Stomach (tissue), 9 donors: Measurements from ENCODE around the gene IFITM10. TPM values are rescaled to one million over a fixed set of nuclear protein-coding genes. Genes with fewer than 3 reads are reported as not detected.

Experiments used
- DNase-seq, 2 donors: peaks; one replicate each; pipeline versions ENCODE4 v3.0.0 to v3.0.0-alpha.2; 2013 to 2019
- H3K27ac ChIP-seq, 5 donors: fragments of 200-600 bp in 4 of 5; sonication (generic) in 4 of 5; one replicate each; pipeline ENCODE4 v1.5.1; 2013 to 2019; ENCODE audit warnings: mild to moderate bottlenecking in 1 of 5, moderate library complexity in 1 of 5
- H3K27me3 ChIP-seq, 3 donors: fragments of 200-600 bp; sonication (generic); one replicate each; pipeline ENCODE4 v1.5.1; 2017 to 2019; ENCODE audit warnings: mixed run types in 1 of 3
- H3K36me3 ChIP-seq, 4 donors: fragments of 200-600 bp; sonication (generic); 1 replicate in 3 of 4; 2 replicates in 1 of 4; pipeline ENCODE4 v1.5.1; 2016 to 2019
- H3K4me1 ChIP-seq, 4 donors: fragments of 200-600 bp; sonication (generic); one replicate each; pipeline ENCODE4 v1.5.1; 2016 to 2019
- H3K4me3 ChIP-seq, 4 donors: fragments of 200-600 bp; sonication (generic) in 3 of 4; one replicate each; pipeline ENCODE4 v1.5.1; 2016 to 2019; ENCODE audit warnings: mild to moderate bottlenecking in 1 of 4
- H3K9me3 ChIP-seq, 4 donors: fragments of 200-600 bp; sonication (generic); one replicate each; pipeline ENCODE4 v1.5.1; 2016 to 2019
- EP300 ChIP-seq: sonication (generic); formaldehyde crosslinking; IDR thresholded peaks from one replicate; pipeline ENCODE4 v1.6.1; 2017; ENCODE audit warnings: antibody characterized with exemption
- POLR2A ChIP-seq, 4 donors: fragments of 450-650 bp; IDR thresholded peaks; one replicate each; pipeline ENCODE4 v1.6.1; 2016; ENCODE audit warnings: antibody characterized with exemption in 4 of 4, control low read depth in 2 of 4, mild to moderate bottlenecking in 1 of 4, moderate library complexity in 1 of 4
- POLR2AphosphoS5 ChIP-seq, 3 donors: sonication (generic); formaldehyde crosslinking; IDR thresholded peaks; one replicate each; pipeline ENCODE4 v1.6.1; 2016; ENCODE audit warnings: antibody characterized with exemption in 3 of 3
- WGBS, 5 donors: extraction: QIAGEN DNeasy Blood & Tissue Kit in 3 of 5; methylation state at CpG; one replicate each; pipeline versions ENCODE4 v1.1.5 to v1.1.7; 2013 to 2018; 5-methylcytosine and 5-hydroxymethylcytosine counted together
- intact Hi-C: fragments of 100-400 bp; cut with DNase I; formaldehyde crosslinking; loops from one replicate; pipeline ENCODE4 v1.15.1; 2023; ENCODE audit warnings: low total_unique reads
- polyA plus RNA-seq, 3 donors: library from polyadenylated mRNA; stranded (reverse); fragments of 200-250 nt; gene quantifications; one replicate each; pipeline ENCODE4 v1.2.3, GENCODE V29; 2013
- total RNA-seq, 5 donors: library from RNA; depleted of rRNA; stranded (reverse); fragments of >200 nt; gene quantifications; one replicate each; pipeline versions ENCODE4 v1.1.0 to v1.2.3, GENCODE V29; 2014 to 2016
- TF ChIP-seq, protein P1 (sequence below), 7 experiments: fragments of 450-650 bp in 4 of 7; fragments of 200-600 bp in 3 of 7; sonication (generic) in 3 of 7; IDR thresholded peaks; one replicate each; pipeline ENCODE4 v1.5.1; 2016 to 2019; ENCODE audit warnings: antibody characterized with exemption in 7 of 7, control low read depth in 2 of 7, mild to moderate bottlenecking in 1 of 7
- donor health status: healthy with polysubstance abuse.
- donor health status: Bipolar disorder and iron deficiency.
- donor health status: healthy.

The IFITM10 gene
- total and polyA plus RNA-seq, 8 donors, result 0.19 to 1.1 (median 0.84) TPM; not detected in 4

DNA sequence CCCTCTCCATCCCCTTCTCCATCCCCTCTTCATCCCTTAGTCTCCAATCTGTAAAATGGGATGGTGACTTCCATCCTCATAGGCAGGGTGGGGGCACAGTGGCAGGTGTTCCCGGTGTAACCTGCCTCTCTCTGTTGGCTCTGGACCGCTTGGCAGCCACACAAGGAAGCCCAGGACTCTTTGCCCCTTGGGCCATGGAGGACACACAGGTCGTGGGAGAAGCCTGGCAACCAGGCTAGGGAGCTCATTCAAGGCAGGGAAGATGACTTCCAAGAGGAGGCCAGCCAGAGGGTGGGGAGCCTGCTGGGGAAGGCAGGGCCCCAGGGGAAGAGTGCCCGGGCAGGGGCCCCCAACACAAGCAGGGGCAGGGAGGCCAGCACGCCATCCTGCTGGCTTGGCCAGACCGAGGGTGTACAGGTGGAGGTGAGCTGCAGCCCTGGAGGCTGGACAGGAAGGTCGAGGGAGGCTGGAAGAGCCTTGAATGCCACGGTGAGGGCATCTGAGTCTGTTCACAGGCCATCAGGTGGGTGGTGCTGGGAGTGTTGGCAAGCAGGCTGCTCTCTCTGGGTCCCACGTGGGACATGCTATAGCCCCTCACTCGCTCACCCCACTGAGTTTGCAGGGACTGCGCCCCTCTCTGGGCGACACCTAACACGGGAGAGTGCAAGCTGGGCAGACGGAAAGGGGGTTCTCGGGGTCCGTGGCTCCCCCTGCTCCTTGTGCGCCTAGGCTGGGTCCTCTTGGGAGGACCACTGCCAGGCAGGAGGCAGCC, 28.8 kb upstream of the IFITM10 start:
- Histone ChIP-seq H3K4me1 (peaks cover 0 to 49% (median 0%) of the 10 kb centered on the region in 4 donors), H3K27ac (no peak overlapping the region), H3K27me3 (peaks cover 0 to 9% (median 0%) of the 10 kb centered on the region in 3 donors), H3K9me3 (peaks cover 0 to 4% (median 0%) of the 10 kb centered on the region in 4 donors), H3K4me3 (no peak overlapping the region), H3K36me3 (no peaks in the 10 kb centered on the region)
- 71 to 79% (median 77%) methylated on average over 11 to 17 of the region's 17 CpGs for WGBS, 5 donors
- DNase-seq, result peak in 1 of 2 donors; percentile 3
- TF ChIP-seq, protein P1, sequence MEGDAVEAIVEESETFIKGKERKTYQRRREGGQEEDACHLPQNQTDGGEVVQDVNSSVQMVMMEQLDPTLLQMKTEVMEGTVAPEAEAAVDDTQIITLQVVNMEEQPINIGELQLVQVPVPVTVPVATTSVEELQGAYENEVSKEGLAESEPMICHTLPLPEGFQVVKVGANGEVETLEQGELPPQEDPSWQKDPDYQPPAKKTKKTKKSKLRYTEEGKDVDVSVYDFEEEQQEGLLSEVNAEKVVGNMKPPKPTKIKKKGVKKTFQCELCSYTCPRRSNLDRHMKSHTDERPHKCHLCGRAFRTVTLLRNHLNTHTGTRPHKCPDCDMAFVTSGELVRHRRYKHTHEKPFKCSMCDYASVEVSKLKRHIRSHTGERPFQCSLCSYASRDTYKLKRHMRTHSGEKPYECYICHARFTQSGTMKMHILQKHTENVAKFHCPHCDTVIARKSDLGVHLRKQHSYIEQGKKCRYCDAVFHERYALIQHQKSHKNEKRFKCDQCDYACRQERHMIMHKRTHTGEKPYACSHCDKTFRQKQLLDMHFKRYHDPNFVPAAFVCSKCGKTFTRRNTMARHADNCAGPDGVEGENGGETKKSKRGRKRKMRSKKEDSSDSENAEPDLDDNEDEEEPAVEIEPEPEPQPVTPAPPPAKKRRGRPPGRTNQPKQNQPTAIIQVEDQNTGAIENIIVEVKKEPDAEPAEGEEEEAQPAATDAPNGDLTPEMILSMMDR (IDR thresholded peaks at IDR 0.05), result no peak
- TF ChIP-seq EP300 (no peak), POLR2AphosphoS5 (IDR thresholded peaks at IDR 0.05) (no peak), POLR2A (IDR thresholded peaks at IDR 0.05) (no peak)
- intact Hi-C loops, result no loop called here

DNA sequence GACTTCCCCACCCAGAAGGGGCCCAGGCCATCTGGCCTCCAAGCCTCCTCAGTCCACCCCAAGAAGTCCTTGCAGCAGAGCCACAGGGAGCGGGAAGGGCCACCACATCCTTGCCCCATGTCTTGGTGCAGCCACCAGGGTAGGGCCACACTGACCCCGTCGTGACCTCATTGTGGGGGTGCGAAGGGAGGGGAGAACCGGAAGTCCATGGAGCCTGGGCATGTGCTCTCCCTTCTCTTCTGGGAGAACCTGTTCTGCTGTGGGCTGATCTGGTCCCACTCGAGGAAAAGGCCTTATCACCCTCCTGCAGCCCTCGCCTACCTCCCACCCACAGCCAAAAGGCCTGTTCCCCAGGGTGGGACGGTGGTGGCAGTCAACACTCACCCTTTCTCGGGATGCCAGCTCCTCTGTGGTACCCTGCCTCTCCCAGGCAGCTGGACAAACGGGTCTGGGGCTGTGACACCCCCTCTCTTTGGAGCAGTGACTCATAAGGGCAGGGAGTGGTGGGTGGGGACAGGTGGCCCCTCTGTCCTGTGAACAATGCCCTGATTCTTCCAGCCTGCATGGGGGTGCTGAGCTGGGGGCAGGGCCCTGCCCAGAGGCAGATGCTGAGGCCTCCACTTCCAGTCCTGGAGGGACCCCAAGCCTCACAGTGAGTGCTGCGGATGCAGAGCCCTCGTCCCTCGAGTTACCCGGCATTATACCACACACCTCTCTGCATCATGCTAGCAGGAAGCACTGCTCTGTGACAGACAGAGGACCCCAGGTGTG, 27.9 kb upstream of the IFITM10 start:
- Histone ChIP-seq H3K27ac (peak overlapping the region in 2 of 5 donors; percentile 38 to 45), H3K27me3 (peaks cover 0 to 9% (median 0%) of the 10 kb centered on the region in 3 donors), H3K4me3 (no peak overlapping the region), H3K4me1 (peaks cover 0 to 56% (median 1%) of the 10 kb centered on the region in 4 donors), H3K9me3 (peaks cover 0 to 4% (median 0%) of the 10 kb centered on the region in 4 donors), H3K36me3 (no peaks in the 10 kb centered on the region)
- TF ChIP-seq, protein P1 (IDR thresholded peaks at IDR 0.05), result no peak
- TF ChIP-seq POLR2AphosphoS5 (IDR thresholded peaks at IDR 0.05) (no peak), POLR2A (IDR thresholded peaks at IDR 0.05) (no peak), EP300 (no peak)
- WGBS, 5 donors, result 51 to 64% (median 57%) methylated on average over 10 to 14 of the region's 14 CpGs
- intact Hi-C loops, result no loop called here
- peak in 1 of 2 donors; percentile 73 for DNase-seq

DNA sequence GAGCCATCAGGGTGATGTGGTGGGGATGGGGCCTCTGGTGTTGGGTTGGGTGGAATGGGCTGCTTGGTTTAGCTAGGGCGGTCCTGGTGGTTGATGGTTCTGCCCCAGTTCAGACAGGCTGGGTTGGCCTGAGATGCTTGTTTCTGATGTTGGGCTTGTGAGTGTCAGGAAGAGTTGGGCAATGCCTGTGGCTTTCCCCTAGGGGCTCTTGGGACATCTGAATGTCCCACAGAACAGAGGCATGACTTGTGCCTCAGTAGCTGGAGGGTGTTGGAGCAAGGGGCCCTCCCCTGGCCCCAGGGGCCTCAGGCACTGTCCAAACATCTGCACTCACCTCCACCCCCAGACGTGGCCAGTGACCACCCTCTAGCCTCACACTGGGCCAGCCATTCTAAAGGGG, 27.3 kb upstream of the IFITM10 start:
- TF ChIP-seq EP300 (no peak), POLR2AphosphoS5 (IDR thresholded peaks at IDR 0.05) (no peak), POLR2A (IDR thresholded peaks at IDR 0.05) (no peak)
- TF ChIP-seq, protein P1 (IDR thresholded peaks at IDR 0.05), result no peak
- H3K4me1 ChIP-seq, result peaks cover 5 to 57% (median 6%) of the 10 kb centered on the region in 4 donors
- DNase-seq, result peak in 1 of 2 donors; percentile 5
- intact Hi-C loops, result no loop called here
- no peaks in the 10 kb centered on the region for H3K36me3 ChIP-seq
- H3K27ac ChIP-seq, result peak overlapping the region in 2 of 5 donors; percentile 38 to 54
- H3K4me3 ChIP-seq, result no peak overlapping the region
- WGBS, 5 donors, result 76 to 100% (median 88%) methylated on average over 1 to 2 of the region's 2 CpGs
- peaks cover 0 to 9% (median 0%) of the 10 kb centered on the region in 3 donors for H3K27me3 ChIP-seq
- H3K9me3 ChIP-seq, result peaks cover 0 to 4% (median 0%) of the 10 kb centered on the region in 4 donors
